HG03457 (cell line): ENCODE measurements around the gene INTS3.
"Not testable (repeated sequence)": the region's sequence is repeated elsewhere in the genome, so short reads cannot be mapped to it uniquely, and the experiment has no call there.

ENCODE experiments used
- ATAC-seq: cut with Tn5 transposase; IDR thresholded peaks from one replicate; pipeline ENCODE4 v1.9.1; 2021; ENCODE audit warnings: moderate number of reproducible peaks; ENCODE audit not compliant: unreplicated experiment

Gene INTS3

DNA sequence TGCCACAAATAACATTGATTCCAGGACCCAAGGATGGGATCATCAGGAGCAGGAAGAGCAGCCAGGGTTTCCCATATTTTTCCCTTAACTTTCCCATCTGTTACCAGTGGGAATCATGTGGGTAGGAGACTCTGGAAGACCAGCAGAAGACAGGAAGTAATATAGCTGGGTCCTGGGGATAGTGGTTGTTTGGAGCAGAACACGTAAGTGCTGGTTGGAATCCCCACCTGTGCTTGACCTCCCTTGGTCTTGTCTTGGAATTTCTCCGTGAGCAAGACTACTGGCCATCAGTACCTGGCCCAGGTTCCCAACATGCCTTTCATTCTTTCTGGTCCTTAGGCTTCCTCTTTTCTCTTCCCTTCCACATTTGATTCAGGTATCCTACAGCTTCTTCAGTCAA is 26.4 kb downstream of the INTS3 start:
- no peak for ATAC-seq

DNA sequence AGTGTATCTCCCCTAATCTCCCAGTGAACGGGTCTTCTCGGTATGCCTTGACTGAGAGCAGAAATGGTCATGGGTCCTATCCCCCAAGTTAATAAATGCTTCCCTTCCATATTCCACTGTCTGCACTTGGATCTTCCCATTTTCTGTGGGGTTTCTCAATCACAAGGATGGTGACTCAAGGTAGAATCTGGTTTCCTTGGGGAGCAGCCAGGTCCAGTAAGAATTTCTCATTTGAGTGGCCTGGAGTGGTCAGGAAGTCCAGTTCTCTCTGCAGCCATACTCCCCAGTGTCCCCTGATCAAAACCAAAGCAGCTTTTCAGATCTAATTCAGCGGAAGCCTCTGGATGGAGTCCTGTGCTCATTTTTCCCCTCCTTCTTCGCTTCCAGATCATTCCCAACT is 32.6 kb downstream of the INTS3 start:
- no peak for ATAC-seq

- no peak for ATAC-seq
Measured at GRCh38 chr1:153763365-153764225, 35.7 kb downstream of the INTS3 start.

DNA sequence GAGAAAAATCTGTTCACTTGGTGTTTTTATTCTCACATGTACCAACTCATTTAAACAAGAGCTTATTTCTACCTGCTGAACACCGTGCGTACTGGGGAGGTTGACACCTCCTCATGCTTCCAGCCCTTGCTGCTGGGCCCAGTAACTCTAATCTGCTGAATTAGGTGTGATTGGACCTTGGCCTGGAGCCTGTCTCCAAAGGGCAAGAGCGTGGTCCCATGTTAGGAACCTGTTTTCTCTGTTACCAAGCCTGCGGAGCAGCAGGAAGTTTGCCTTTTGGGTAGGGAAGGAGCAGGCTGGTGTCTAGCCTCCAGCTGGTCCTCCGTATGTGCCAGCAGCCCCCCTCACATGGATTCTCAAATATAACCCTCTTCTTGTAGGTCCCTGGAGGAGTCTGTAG is 36.5 kb downstream of the INTS3 start:
- ATAC-seq, result no peak

GRCh38 chr1:153766663-153767062 is 38.8 kb downstream of the INTS3 start:
- not testable (repeated sequence) for ATAC-seq

- no peak for ATAC-seq
Measured at GRCh38 chr1:153767519-153767918, 39.7 kb downstream of the INTS3 start.

- no peak for ATAC-seq
Measured at GRCh38 chr1:153768316-153769181, 40.7 kb downstream of the INTS3 start.

- ATAC-seq, result no peak
Measured at GRCh38 chr1:153769221-153769620, 41.4 kb downstream of the INTS3 start.

GRCh38 chr1:153770797-153771196 is 42.9 kb downstream of the INTS3 start:
- ATAC-seq, result no peak

- ATAC-seq, result no peak
Measured at GRCh38 chr1:153771261-153771660, 43.4 kb downstream of the INTS3 start.

DNA sequence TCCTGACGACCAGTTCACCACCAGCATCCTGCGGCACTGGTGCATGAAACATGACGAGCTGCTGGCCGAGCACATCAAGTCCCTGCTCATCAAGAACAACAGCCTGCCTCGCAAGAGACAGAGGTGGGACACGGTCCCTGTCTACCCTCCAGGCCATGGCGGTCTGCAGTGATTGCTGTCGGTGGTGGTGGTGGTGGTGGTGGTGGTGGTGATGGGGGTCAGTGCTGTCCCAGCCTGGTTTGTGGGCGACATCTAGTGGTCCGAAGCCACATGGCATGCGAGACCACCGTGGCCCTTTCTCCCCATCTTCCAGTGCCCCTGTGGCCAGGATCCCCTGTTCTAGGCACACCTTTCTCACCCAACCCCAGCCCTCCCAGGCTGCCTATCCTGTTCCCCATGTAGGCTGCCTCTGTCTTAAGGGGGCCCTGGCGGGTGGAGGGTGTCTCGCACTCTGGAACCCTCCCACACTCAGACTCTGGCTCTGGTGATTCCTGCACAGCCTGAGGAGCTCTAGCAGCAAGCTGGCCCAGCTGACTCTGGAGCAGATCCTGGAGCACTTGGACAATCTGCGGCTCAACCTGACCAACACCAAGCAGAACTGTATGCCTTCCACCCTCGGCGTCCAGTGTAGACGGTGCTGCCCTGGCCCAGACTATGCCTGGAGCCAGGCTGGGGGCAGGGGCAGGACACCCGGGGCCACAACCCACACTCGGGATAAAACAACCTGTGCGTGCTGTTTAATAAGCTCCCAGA is 44.2 kb downstream of the INTS3 start:
- ATAC-seq, result no peak

DNA sequence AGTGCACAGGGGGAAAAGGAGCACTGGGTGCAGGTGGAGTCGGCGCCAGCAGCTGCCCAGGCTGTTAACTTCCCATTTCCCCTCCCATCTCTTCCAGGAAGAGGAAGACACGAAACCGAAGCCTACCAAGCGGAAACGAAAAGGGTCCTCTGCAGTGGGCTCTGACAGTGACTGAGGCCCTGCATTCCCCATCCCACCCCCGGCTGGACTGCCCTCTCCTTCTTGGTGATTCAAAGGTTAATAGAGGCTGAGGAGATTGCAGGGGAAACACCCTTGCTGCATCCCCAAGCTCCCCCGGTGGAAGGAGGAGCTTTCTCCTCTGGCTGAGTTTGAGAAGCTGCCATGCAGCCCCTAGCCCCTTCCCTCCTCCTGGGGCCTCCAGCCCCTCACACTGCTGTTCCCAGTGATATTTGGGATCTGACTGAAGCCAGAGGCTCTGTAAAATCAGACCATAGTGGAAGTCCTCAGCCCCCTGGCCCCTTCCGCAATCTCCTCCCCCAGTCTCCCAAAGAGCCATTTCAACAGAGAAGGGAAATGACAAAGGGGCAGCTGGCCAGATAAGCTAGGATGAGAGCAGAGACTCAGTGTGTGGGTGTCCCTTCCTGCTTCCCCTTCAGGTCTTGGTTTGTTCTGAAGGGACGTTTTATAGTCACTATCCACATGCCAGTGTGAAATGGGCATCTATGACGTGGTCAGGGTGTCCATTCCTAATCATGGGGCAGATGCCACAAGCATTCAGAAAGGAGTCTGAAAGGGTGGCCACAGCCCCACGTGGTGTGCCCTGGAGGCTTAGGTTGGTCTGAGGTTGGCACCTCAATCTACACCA is 45.5 kb downstream of the INTS3 start:
- ATAC-seq, result no peak

- no peak for ATAC-seq
Measured at GRCh38 chr1:153774026-153774595, 46.3 kb downstream of the INTS3 start.

DNA sequence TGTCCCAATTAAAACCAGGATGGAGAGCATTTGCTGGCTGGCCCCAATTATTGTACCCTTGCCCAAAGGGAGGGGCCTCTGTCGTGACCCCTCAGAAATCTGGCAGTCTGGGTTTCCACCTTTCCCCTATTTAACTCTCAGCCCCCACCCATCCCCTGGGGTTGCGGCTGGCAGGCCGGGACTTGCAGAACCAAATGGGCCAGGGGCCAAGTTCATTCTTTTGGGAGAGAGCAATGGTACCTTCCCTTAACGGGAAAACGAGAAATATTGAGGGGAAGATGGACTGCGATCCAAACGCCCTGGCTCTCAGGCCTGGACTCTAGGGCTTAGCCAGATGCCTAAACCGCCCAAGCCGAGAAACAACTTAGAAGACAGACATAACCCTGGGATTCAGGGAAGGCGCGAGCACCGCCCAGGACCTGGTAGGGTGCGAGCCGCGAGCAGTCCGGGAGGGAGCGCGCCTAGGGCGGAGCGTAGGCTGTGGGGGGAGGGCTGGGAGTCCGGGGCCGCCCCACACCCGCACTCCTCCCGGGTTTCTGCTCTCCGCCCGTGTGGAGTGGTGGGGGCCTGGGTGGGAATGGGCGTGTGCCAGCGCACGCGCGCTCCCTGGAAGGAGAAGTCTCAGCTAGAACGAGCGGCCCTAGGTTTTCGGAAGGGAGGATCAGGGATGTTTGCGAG is 47.1 kb downstream of the INTS3 start, which contains the start of gene SLC27A3:
TSS of gene SLC27A3 (plus strand) at position 628 of the 678 bp plus-strand sequence. CDS start 91 bp downstream, outside the sequence.
- no peak for ATAC-seq

- ATAC-seq, result no peak
Measured at GRCh38 chr1:153775458-153776327, 47.8 kb downstream of the INTS3 start.

- ATAC-seq, result no peak
Measured at GRCh38 chr1:153776352-153776751, 48.5 kb downstream of the INTS3 start.

DNA sequence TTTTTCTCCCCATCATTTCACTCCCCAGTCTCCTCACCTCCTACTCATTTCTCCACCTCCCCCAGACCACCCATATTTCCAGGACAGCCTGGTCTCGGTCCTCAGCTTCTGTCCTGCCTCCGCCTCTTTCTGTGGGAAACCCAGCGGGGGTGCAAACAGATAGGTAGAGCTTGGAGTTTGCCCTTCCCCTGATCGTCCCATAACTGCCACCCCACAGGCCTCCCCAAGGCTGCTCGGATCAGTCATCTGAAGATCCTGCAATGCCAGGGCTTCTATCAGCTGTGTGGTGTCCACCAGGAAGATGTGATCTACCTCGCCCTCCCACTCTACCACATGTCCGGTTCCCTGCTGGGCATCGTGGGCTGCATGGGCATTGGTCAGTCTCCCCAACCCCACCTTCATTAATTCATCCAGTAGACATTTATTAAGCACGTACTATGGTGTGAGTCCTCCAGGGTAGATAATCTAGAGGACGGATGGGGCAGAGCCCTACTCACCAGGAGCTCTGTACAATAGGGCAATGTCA is 49.1 kb downstream of the INTS3 start:
- no peak for ATAC-seq

- no peak for ATAC-seq
Measured at GRCh38 chr1:153777648-153778047, 49.8 kb downstream of the INTS3 start.
